K562 (cell line): ENCODE results near the gene CENPN. TPM values are rescaled to one million over a fixed set of nuclear protein-coding genes. Genes with fewer than 3 reads are reported as not detected.

ENCODE experiments used
- CEBPB ChIP-seq: fragments of 450-650 bp; IDR thresholded peaks from 2 replicates; pipeline ENCODE4 v1.6.1; 2016; ENCODE audit warnings: missing genetic modification characterization, missing compliant biosample characterization
- FOXA1 ChIP-seq: fragments of 450-650 bp; IDR thresholded peaks from 2 replicates; pipeline ENCODE4 v1.6.1; 2016; ENCODE audit warnings: mild to moderate bottlenecking, borderline replicate concordance
- FOXP1 ChIP-seq: sonication (generic); formaldehyde crosslinking; IDR thresholded peaks from 2 replicates; pipeline ENCODE4 v1.8.0; 2022; ENCODE audit warnings: mild to moderate bottlenecking, missing genetic modification reagents
- MCM7 ChIP-seq, 2 experiments: fragments of 450-650 bp; IDR thresholded peaks; 2 replicates each; pipeline ENCODE4 v1.6.1; 2016 to 2018
- RB1 ChIP-seq: fragments of 450-650 bp; IDR thresholded peaks from 2 replicates; pipeline ENCODE4 v1.6.1; 2017; ENCODE audit warnings: low read depth, mild to moderate bottlenecking
- RBM34 ChIP-seq: fragments of 200-400 bp; formaldehyde crosslinking; IDR thresholded peaks from 2 replicates; pipeline ENCODE4 v1.6.1; 2018; ENCODE audit warnings: low read length, borderline replicate concordance; ENCODE audit not compliant: insufficient read depth
- SIX5 ChIP-seq, 2 experiments: IDR thresholded peaks; 2 replicates each; pipeline ENCODE4 v1.6.1; 2011; ENCODE audit warnings: low read length in 2 of 2, borderline replicate concordance in 1 of 2, low read depth in 1 of 2, mild to moderate bottlenecking in 1 of 2, moderate library complexity in 1 of 2; ENCODE audit not compliant: insufficient read depth in 1 of 2
- TEAD1 ChIP-seq, 2 experiments: fragments of 450-650 bp in 1 of 2; sonication (generic) in 1 of 2; formaldehyde crosslinking; IDR thresholded peaks; 2 replicates each; pipeline versions ENCODE4 v1.4.0 to v1.8.0; 2020 to 2022; ENCODE audit warnings: mild to moderate bottlenecking in 2 of 2, missing genetic modification reagents in 1 of 2
- TOE1 ChIP-seq, 2 experiments: fragments of 450-650 bp in 1 of 2; sonication (generic) in 1 of 2; formaldehyde crosslinking in 1 of 2; IDR thresholded peaks; 2 replicates each; pipeline versions ENCODE4 v1.7.1 to v1.8.0; 2016 to 2022; ENCODE audit warnings: borderline replicate concordance in 2 of 2, mild to moderate bottlenecking in 2 of 2, antibody characterized with exemption in 1 of 2, inconsistent platforms in 1 of 2, low read depth in 1 of 2, missing genetic modification reagents in 1 of 2, moderate library complexity in 1 of 2
- TRIM25 ChIP-seq: fragments of 450-650 bp; IDR thresholded peaks from 2 replicates; pipeline ENCODE4 v1.7.0; 2016; ENCODE audit warnings: borderline replicate concordance
- polyA plus RNA-seq, 8 experiments: library from polyadenylated mRNA; depleted of rRNA in 4 of 8; stranded (reverse) in 5 of 8; unstranded in 3 of 8; fragments of >200 nt; fragmentation: Nextera tagmentation in 2 of 8; fragmentation: Illumina TruSeq in 1 of 8; extraction: Ambion mirVana in 2 of 8; extraction: Trizol in 1 of 8; gene quantifications; 2 replicates each; pipeline versions ENCODE4 v1.2.1 to v1.2.3, GENCODE V29; 2011 to 2014; ENCODE audit warnings: inconsistent platforms in 1 of 8, missing spikeins in 1 of 8
- total RNA-seq, 7 experiments: library from RNA; depleted of rRNA in 6 of 7; stranded (reverse); fragments of >200 nt in 6 of 7; fragmentation: Illumina TruSeq in 2 of 7; extraction: Trizol in 2 of 7; gene quantifications; 2 replicates each; pipeline versions ENCODE4 v1.2.1 to v1.2.3, GENCODE V29; 2011 to 2021; ENCODE audit warnings: low replicate concordance in 1 of 7
- TF ChIP-seq, protein P1 (sequence below), 2 experiments: IDR thresholded peaks in 1 of 2; conservative IDR thresholded peaks in 1 of 2; 2 replicates each; pipeline ENCODE4 v1.6.1; 2016; ENCODE audit warnings: low read depth in 2 of 2, mild to moderate bottlenecking in 1 of 2, missing compliant biosample characterization in 1 of 2, missing genetic modification characterization in 1 of 2, moderate library complexity in 1 of 2
- TF ChIP-seq, protein P2 (sequence below): fragments of 450-650 bp; IDR thresholded peaks from 2 replicates; pipeline ENCODE4 v1.6.1; 2016; ENCODE audit warnings: missing biosample characterization, missing genetic modification characterization
- TF ChIP-seq, protein P3 (sequence below): IDR thresholded peaks from 2 replicates; pipeline ENCODE4 v1.6.1; 2011; ENCODE audit warnings: borderline replicate concordance, low read depth, mild to moderate bottlenecking, moderate library complexity, low read length; ENCODE audit not compliant: insufficient read depth, poor library complexity, severe bottlenecking

The CENPN gene
- total and polyA plus RNA-seq, 9 of the 15 experiments (the other 6 are each of a cell fraction or from before 2014, with no cell fraction given), result 92.3 to 384 (median 140) TPM

DNA sequence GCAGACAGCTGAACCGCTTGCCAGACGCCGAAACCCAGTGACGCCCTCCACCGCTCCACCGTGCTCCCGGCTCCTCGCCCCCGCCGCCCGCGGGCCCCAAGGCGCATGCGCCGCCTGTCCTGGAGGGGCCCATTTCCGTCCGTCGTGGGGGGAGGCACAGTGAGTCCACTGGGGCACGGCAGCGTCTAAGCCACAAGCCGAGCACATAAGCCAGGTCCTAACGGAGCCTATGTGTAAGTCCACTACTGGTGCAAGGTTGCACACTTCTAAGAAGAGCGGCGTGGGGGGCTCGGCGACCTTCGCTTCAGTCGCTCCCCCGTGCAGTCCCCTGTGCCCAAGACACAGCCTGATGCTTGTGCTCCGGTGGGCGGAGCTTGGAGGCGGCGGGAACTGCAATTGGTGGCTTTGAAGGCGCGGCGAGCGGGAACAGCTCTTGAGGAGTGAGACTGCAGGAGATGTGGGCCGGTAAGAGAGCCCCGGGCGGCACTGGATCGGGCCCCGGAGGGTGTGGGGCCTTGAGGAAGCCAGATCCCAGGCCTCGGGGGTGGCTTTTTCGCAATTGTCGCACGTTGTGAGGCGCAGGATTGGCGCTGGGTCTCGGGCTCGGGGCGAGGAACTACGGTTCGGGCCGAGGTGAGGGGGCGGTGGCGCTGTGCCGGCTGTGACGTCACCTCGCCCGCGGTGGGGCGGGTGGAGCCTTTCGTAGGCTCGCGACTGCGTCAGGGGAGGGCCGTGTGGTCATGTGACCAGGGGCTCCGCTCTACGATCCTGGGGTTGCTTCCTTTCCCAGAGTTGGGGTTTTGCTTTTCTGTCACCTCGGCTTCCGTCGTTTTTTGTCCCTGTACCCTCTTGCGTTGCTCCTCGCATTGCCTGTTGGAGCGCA is at the start of gene CENPN, which contains the start of gene CMC2 (continued):
- no peak for TF ChIP-seq TRIM25
- TF ChIP-seq, protein P1, sequence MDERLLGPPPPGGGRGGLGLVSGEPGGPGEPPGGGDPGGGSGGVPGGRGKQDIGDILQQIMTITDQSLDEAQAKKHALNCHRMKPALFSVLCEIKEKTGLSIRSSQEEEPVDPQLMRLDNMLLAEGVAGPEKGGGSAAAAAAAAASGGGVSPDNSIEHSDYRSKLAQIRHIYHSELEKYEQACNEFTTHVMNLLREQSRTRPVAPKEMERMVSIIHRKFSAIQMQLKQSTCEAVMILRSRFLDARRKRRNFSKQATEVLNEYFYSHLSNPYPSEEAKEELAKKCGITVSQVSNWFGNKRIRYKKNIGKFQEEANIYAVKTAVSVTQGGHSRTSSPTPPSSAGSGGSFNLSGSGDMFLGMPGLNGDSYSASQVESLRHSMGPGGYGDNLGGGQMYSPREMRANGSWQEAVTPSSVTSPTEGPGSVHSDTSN (CRISPR knock-in tag; IDR thresholded peaks at IDR 0.05; ENCODE audit: low read depth), result no peak
- TF ChIP-seq, protein P1 (tag; conservative IDR thresholded peaks at IDR 0.05; ENCODE audit: low read depth), result no peak
- peak; percentile 57 for TF ChIP-seq FOXP1 (CRISPR knock-in tag)
- peak; percentile 79 for TF ChIP-seq RB1
- peak; percentile 30 to 46; a peak in 1 of 4 replicates for TF ChIP-seq SIX5 (IDR thresholded peaks at IDR 0.05; ENCODE audit: borderline replicate concordance in 1 of 2, insufficient read depth in 1 of 2, low read depth in 1 of 2, low read length in 2 of 2)
- TF ChIP-seq, protein P2, sequence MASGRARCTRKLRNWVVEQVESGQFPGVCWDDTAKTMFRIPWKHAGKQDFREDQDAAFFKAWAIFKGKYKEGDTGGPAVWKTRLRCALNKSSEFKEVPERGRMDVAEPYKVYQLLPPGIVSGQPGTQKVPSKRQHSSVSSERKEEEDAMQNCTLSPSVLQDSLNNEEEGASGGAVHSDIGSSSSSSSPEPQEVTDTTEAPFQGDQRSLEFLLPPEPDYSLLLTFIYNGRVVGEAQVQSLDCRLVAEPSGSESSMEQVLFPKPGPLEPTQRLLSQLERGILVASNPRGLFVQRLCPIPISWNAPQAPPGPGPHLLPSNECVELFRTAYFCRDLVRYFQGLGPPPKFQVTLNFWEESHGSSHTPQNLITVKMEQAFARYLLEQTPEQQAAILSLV (tag), result no peak
- TF ChIP-seq RBM34, result no peak
- TF ChIP-seq TEAD1 (CRISPR knock-in tag; IDR thresholded peaks at IDR 0.05), result peak; percentile 10 to 84; a peak in 2 of 4 replicates
- TF ChIP-seq, protein P3, sequence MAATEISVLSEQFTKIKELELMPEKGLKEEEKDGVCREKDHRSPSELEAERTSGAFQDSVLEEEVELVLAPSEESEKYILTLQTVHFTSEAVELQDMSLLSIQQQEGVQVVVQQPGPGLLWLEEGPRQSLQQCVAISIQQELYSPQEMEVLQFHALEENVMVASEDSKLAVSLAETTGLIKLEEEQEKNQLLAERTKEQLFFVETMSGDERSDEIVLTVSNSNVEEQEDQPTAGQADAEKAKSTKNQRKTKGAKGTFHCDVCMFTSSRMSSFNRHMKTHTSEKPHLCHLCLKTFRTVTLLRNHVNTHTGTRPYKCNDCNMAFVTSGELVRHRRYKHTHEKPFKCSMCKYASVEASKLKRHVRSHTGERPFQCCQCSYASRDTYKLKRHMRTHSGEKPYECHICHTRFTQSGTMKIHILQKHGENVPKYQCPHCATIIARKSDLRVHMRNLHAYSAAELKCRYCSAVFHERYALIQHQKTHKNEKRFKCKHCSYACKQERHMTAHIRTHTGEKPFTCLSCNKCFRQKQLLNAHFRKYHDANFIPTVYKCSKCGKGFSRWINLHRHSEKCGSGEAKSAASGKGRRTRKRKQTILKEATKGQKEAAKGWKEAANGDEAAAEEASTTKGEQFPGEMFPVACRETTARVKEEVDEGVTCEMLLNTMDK, result no peak
- no peak for TF ChIP-seq FOXA1
- peak; percentile 46; the same call in 1 of the 2 replicates for TF ChIP-seq CEBPB
- TF ChIP-seq TOE1 (IDR thresholded peaks at IDR 0.05; ENCODE audit: borderline replicate concordance), result peak; percentile 99
- TF ChIP-seq TOE1 (CRISPR knock-in tag; IDR thresholded peaks at IDR 0.05; ENCODE audit: borderline replicate concordance, low read depth), result no peak; the same call in 1 of the 2 replicates
- TF ChIP-seq MCM7 (IDR thresholded peaks at IDR 0.05), result no peak
